NT2/D1 (cell line): ENCODE results near the gene BCL11B.

Experiments used
- DNase-seq: peaks from one replicate; pipeline ENCODE4 v3.0.0-alpha.2; 2011; ENCODE audit warnings: low read depth, low spot score
- H3K27me3 ChIP-seq: 2 replicates; pipeline ENCODE4 v1.6.0; 2011; ENCODE audit warnings: mild to moderate bottlenecking; ENCODE audit not compliant: insufficient read length, insufficient read depth
- H3K36me3 ChIP-seq: 2 replicates; pipeline ENCODE4 v1.6.1; 2011; ENCODE audit warnings: mild to moderate bottlenecking, low read length, mixed read lengths; ENCODE audit not compliant: insufficient read depth, insufficient read length
- H3K4me1 ChIP-seq: 2 replicates; pipeline ENCODE4 v1.5.1; 2011; ENCODE audit not compliant: insufficient read depth, insufficient read length
- H3K4me3 ChIP-seq: 2 replicates; pipeline ENCODE4 v1.5.1; 2011; ENCODE audit warnings: low read depth; ENCODE audit not compliant: insufficient read length
- H3K9ac ChIP-seq: 2 replicates; pipeline ENCODE4 v1.6.0; 2011; ENCODE audit warnings: low read depth; ENCODE audit not compliant: insufficient read length
- H3K9me3 ChIP-seq: 2 replicates; pipeline ENCODE4 v1.5.1; 2011; ENCODE audit warnings: mild to moderate bottlenecking, low read length; ENCODE audit not compliant: insufficient read depth
- SUZ12 ChIP-seq: IDR thresholded peaks from 2 replicates; pipeline ENCODE4 v1.6.1; 2011; ENCODE audit not compliant: insufficient read length, insufficient read depth; ENCODE audit errors: extremely low read depth
- YY1 ChIP-seq: IDR thresholded peaks from 2 replicates; pipeline ENCODE4 v1.6.1; 2011; ENCODE audit not compliant: insufficient read length, insufficient read depth
- ZNF274 ChIP-seq: IDR thresholded peaks from 2 replicates; pipeline ENCODE4 v1.6.1; 2011; ENCODE audit warnings: mild to moderate bottlenecking, low read depth, low read length

Gene BCL11B

GRCh38 chr14:99247772-99248171, 24.2 kb downstream of the BCL11B start:
- Histone ChIP-seq H3K27me3 (peaks cover 20% of the 10 kb centered on the region), H3K9me3 (no peaks in the 10 kb centered on the region), H3K4me3 (no peak overlapping the region), H3K36me3 (no peaks in the 10 kb centered on the region), H3K9ac (no peak overlapping the region), H3K4me1 (peaks cover 12% of the 10 kb centered on the region)
- TF ChIP-seq YY1: no peak
- TF ChIP-seq ZNF274: no peak
- no peak for TF ChIP-seq SUZ12
- no peak for DNase-seq

GRCh38 chr14:99247101-99247729, 24.8 kb downstream of the BCL11B start:
- Histone ChIP-seq H3K9me3 (no peaks in the 10 kb centered on the region), H3K36me3 (no peaks in the 10 kb centered on the region), H3K9ac (peak overlapping the region; percentile 78), H3K4me3 (peak overlapping the region; percentile 51), H3K4me1 (peaks cover 12% of the 10 kb centered on the region), H3K27me3 (peaks cover 20% of the 10 kb centered on the region)
- DNase-seq: no peak
- TF ChIP-seq ZNF274 (no peak), YY1 (no peak)

- peak overlapping the region; percentile 51 for H3K4me3 ChIP-seq
Measured at GRCh38 chr14:99246536-99247097, 25.4 kb downstream of the BCL11B start.

GRCh38 chr14:99245564-99246511, 26.2 kb downstream of the BCL11B start:
- H3K9ac ChIP-seq: peak overlapping the region; percentile 78
- peaks cover 12% of the 10 kb centered on the region for H3K4me1 ChIP-seq

More at GRCh38 chr14:99246536-99247097, 25.4 kb downstream of the BCL11B start:
- H3K9ac ChIP-seq: peak overlapping the region; percentile 78
- no peaks in the 10 kb centered on the region for H3K9me3 ChIP-seq
- H3K4me1 ChIP-seq: peaks cover 12% of the 10 kb centered on the region
- no peaks in the 10 kb centered on the region for H3K36me3 ChIP-seq
- peaks cover 20% of the 10 kb centered on the region for H3K27me3 ChIP-seq
- TF ChIP-seq YY1: no peak
- TF ChIP-seq ZNF274: no peak
- TF ChIP-seq SUZ12: no peak
- no peak for DNase-seq

GRCh38 chr14:99244941-99245563, 26.9 kb downstream of the BCL11B start:
- Histone ChIP-seq H3K4me1 (peaks cover 12% of the 10 kb centered on the region), H3K4me3 (peak overlapping the region; percentile 51), H3K9ac (peak overlapping the region; percentile 78), H3K9me3 (no peaks in the 10 kb centered on the region), H3K36me3 (no peaks in the 10 kb centered on the region), H3K27me3 (peaks cover 20% of the 10 kb centered on the region)
- no peak for DNase-seq
- no peak for TF ChIP-seq YY1

More at GRCh38 chr14:99245564-99246511, 26.2 kb downstream of the BCL11B start:
- no peaks in the 10 kb centered on the region for H3K9me3 ChIP-seq
- no peaks in the 10 kb centered on the region for H3K36me3 ChIP-seq
- H3K4me3 ChIP-seq: peak overlapping the region; percentile 51
- peak; percentile 61 for DNase-seq
- TF ChIP-seq YY1 (no peak), ZNF274 (no peak), SUZ12 (no peak)
- H3K27me3 ChIP-seq: peaks cover 20% of the 10 kb centered on the region

GRCh38 chr14:99244367-99244901, 27.6 kb downstream of the BCL11B start:
- Histone ChIP-seq H3K4me3 (no peak overlapping the region), H3K36me3 (no peaks in the 10 kb centered on the region), H3K9ac (no peak overlapping the region), H3K4me1 (peaks cover 12% of the 10 kb centered on the region), H3K27me3 (peaks cover 20% of the 10 kb centered on the region), H3K9me3 (no peaks in the 10 kb centered on the region)
- no peak for TF ChIP-seq ZNF274
- no peak for TF ChIP-seq SUZ12
- TF ChIP-seq YY1: no peak
- no peak for DNase-seq
